IPS DF 6.9 (cell line): ENCODE measurements around the gene ZSCAN18.
"Not testable (repeated sequence)": the region's sequence is repeated elsewhere in the genome, so short reads cannot be mapped to it uniquely, and the experiment has no call there.

Source experiments
- DNase-seq: peaks from one replicate; pipeline ENCODE4 v3.0.0-alpha.2; 2013; ENCODE audit warnings: low read depth, low spot score
- H3K27ac ChIP-seq: one replicate; pipeline ENCODE4 v1.5.1; 2013; ENCODE audit warnings: low read length, control low read depth
- H3K27me3 ChIP-seq: 2 replicates; pipeline ENCODE4 v1.6.1; 2013; ENCODE audit warnings: mild to moderate bottlenecking, low read length; ENCODE audit not compliant: control insufficient read depth, insufficient read depth
- H3K36me3 ChIP-seq: 2 replicates; pipeline ENCODE4 v1.6.1; 2013; ENCODE audit warnings: low read length; ENCODE audit not compliant: control insufficient read depth, insufficient read depth
- H3K4me1 ChIP-seq: 2 replicates; pipeline ENCODE4 v1.6.1; 2013; ENCODE audit warnings: low read length; ENCODE audit not compliant: control insufficient read depth, insufficient read depth
- H3K4me3 ChIP-seq: 2 replicates; pipeline ENCODE4 v1.5.1; 2013; ENCODE audit warnings: mild to moderate bottlenecking, low read length
- H3K9me3 ChIP-seq: 2 replicates; pipeline ENCODE4 v1.6.1; 2013; ENCODE audit warnings: low read length, inconsistent platforms; ENCODE audit not compliant: control insufficient read depth, insufficient read depth
- WGBS: extraction: QIAGEN DNeasy Blood & Tissue Kit; methylation state at CpG from one replicate; pipeline ENCODE4 v1.1.7; 2013; ENCODE audit warnings: mixed read lengths, missing lambda C conversion rate; ENCODE audit not compliant: insufficient read length, insufficient coverage; 5-methylcytosine and 5-hydroxymethylcytosine counted together

Gene ZSCAN18

GRCh38 chr19:58097781-58098681 is at the start of gene ZSCAN18:
ZSCAN18 (minus strand) TSS chr19:58098231; CDS start chr19:58090267, 7,964 bp downstream.
- no CpG with 5 or more reads among the region's 67 CpGs for WGBS
- H3K36me3 ChIP-seq, result no peaks in the 10 kb centered on the region
- no peaks in the 10 kb centered on the region; the same call in 1 of the 2 replicates for H3K4me1 ChIP-seq
- no peaks in the 10 kb centered on the region for H3K27me3 ChIP-seq
- peak within 1 kb of the TSS; percentile 93 for H3K4me3 ChIP-seq
- no peaks in the 10 kb centered on the region; the same call in 1 of the 2 replicates for H3K9me3 ChIP-seq
- DNase-seq, result peak; percentile 94
- no peak within 1 kb of the TSS for H3K27ac ChIP-seq

- H3K4me3 ChIP-seq, H3K9me3 ChIP-seq, H3K27ac ChIP-seq, H3K27me3 ChIP-seq, H3K36me3 ChIP-seq, DNase-seq, H3K4me1 ChIP-seq: not testable (repeated sequence)
- WGBS, result no CpG with 5 or more reads among the region's 28 CpGs
Observed at GRCh38 chr19:58147475-58147874, 49.4 kb upstream of the ZSCAN18 start.

GRCh38 chr19:58145849-58146248 is 47.8 kb upstream of the ZSCAN18 start:
- Histone ChIP-seq H3K9me3 (no peaks in the 10 kb centered on the region), H3K36me3 (peaks cover 4% of the 10 kb centered on the region; the same call in 1 of the 2 replicates)

GRCh38 chr19:58134244-58134643 is 36.2 kb upstream of the ZSCAN18 start:
- no peak overlapping the region for H3K4me3 ChIP-seq

More at GRCh38 chr19:58145849-58146248, 47.8 kb upstream of the ZSCAN18 start:
- no CpG with 5 or more reads among the region's 3 CpGs for WGBS
- H3K4me3 ChIP-seq, result no peak overlapping the region
- DNase-seq, result no peak
- H3K27ac ChIP-seq, result no peak overlapping the region
- H3K4me1 ChIP-seq, result no peaks in the 10 kb centered on the region
- no peaks in the 10 kb centered on the region for H3K27me3 ChIP-seq

GRCh38 chr19:58129284-58129683 is 31.3 kb upstream of the ZSCAN18 start:
- Histone ChIP-seq H3K4me1 (no peaks in the 10 kb centered on the region), H3K27ac (no peak overlapping the region), H3K4me3 (no peak overlapping the region), H3K27me3 (no peaks in the 10 kb centered on the region), H3K36me3 (peaks cover 18% of the 10 kb centered on the region), H3K9me3 (peaks cover 22% of the 10 kb centered on the region)
- WGBS, result no CpG with 5 or more reads among the region's 3 CpGs
- DNase-seq, result no peak

More at GRCh38 chr19:58134244-58134643, 36.2 kb upstream of the ZSCAN18 start:
- no peak for DNase-seq
- Histone ChIP-seq H3K27ac (no peak overlapping the region), H3K9me3 (peaks cover 11% of the 10 kb centered on the region), H3K27me3 (no peaks in the 10 kb centered on the region), H3K36me3 (peaks cover 14% of the 10 kb centered on the region), H3K4me1 (no peaks in the 10 kb centered on the region)
- WGBS, result no CpG with 5 or more reads among the region's 1 CpG

- Histone ChIP-seq H3K36me3 (peaks cover 16% of the 10 kb centered on the region), H3K9me3 (peaks cover 25% of the 10 kb centered on the region), H3K4me3 (no peak overlapping the region), H3K27ac (no peak overlapping the region), H3K27me3 (no peaks in the 10 kb centered on the region), H3K4me1 (no peaks in the 10 kb centered on the region)
- DNase-seq, result no peak
- WGBS, result no CpG with 5 or more reads among the region's 12 CpGs
Observed at GRCh38 chr19:58128041-58128685, 30.1 kb upstream of the ZSCAN18 start.

- Histone ChIP-seq H3K36me3 (peaks cover 2% of the 10 kb centered on the region; the same call in 1 of the 2 replicates), H3K4me1 (no peaks in the 10 kb centered on the region), H3K4me3 (no peak overlapping the region), H3K9me3 (peaks cover 21% of the 10 kb centered on the region), H3K27me3 (no peaks in the 10 kb centered on the region), H3K27ac (no peak overlapping the region)
- DNase-seq, result no peak
- WGBS, result no CpG with 5 or more reads among the region's 5 CpGs
Observed at GRCh38 chr19:58123354-58123753, 25.3 kb upstream of the ZSCAN18 start.

GRCh38 chr19:58118979-58119733 is 21.1 kb upstream of the ZSCAN18 start:
- no CpG with 5 or more reads among the region's 5 CpGs for WGBS
- H3K9me3 ChIP-seq, result peaks cover 15% of the 10 kb centered on the region
- no peaks in the 10 kb centered on the region for H3K27me3 ChIP-seq
- no peaks in the 10 kb centered on the region for H3K4me1 ChIP-seq
- no peak overlapping the region for H3K27ac ChIP-seq
- DNase-seq, result no peak
- no peak overlapping the region for H3K4me3 ChIP-seq
- no peaks in the 10 kb centered on the region for H3K36me3 ChIP-seq

- no peak for DNase-seq
- WGBS, result no CpG with 5 or more reads among the region's 77 CpGs
Observed at GRCh38 chr19:58117841-58118575, 20.0 kb upstream of the ZSCAN18 start.

GRCh38 chr19:58108546-58108817 is 10.5 kb upstream of the ZSCAN18 start:
- DNase-seq, result no peak
- no peaks in the 10 kb centered on the region for H3K27me3 ChIP-seq
- no peak overlapping the region for H3K4me3 ChIP-seq
- peaks cover 6% of the 10 kb centered on the region for H3K9me3 ChIP-seq
- H3K27ac ChIP-seq, result no peak overlapping the region
- H3K36me3 ChIP-seq, result no peaks in the 10 kb centered on the region
- no CpG with 5 or more reads among the region's 3 CpGs for WGBS
- H3K4me1 ChIP-seq, result no peaks in the 10 kb centered on the region

More at GRCh38 chr19:58117841-58118575, 20.0 kb upstream of the ZSCAN18 start:
- Histone ChIP-seq H3K9me3 (peaks cover 9% of the 10 kb centered on the region), H3K27ac (no peak overlapping the region), H3K4me1 (no peaks in the 10 kb centered on the region), H3K36me3 (no peaks in the 10 kb centered on the region), H3K4me3 (no peak overlapping the region), H3K27me3 (no peaks in the 10 kb centered on the region)
